Inferior parietal cortex (tissue), 1 donor: ENCODE results near the gene PRSS23.
"Not testable (repeated sequence)": the region's sequence is repeated elsewhere in the genome, so short reads cannot be mapped to it uniquely, and the experiment has no call there.

Source experiments
- DNase-seq: peaks from one replicate; pipeline ENCODE4 v3.0.0-alpha.2; 2016; ENCODE audit errors: extremely low spot score

The PRSS23 gene

GRCh38 chr11:86800076-86800959 is at the start of gene PRSS23:
TSS of gene PRSS23 (plus strand) at chr11:86800542. CDS start at chr11:86807644, 7,102 bp downstream.
- no peak for DNase-seq

GRCh38 chr11:86753459-86753858 is 46.9 kb upstream of the PRSS23 start:
- no peak for DNase-seq

DNA sequence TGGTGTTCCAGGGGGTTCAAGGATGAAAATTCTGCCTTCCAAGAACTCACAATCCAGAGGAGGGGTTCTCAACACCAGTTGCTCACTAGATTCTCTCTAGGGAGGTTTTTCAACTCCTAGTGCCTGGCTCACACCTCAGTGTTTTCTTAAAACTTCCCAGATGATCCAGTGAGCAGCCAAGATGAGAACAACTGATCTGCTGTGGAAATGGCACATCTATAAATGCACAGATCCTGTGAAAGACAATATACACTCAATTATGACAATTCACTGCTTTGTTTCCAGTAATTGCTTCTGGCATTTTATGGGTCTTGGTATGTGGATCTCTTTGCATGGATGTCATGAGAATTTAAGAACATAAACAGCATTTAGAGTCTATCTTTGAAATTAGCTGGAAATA is 45.2 kb upstream of the PRSS23 start:
- DNase-seq: no peak

DNA sequence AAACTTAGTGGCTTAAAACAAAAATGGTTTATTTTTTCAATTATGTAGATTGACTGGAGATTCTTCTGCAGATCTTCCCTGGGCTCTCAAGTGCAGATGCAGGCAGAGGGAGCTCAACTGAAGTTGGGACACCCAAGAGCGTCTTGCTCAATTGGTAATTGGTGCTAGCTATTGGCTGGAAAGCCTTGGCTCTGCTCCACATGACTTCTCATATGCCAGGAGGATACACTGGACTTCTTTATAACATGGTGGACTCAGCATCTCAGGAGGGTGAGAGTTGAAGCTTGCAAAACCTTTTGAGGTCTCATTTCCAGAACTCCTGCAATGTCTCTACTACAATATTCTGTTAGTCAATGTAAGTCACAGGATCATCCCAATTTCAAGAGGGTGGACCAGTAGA is 42.2 kb upstream of the PRSS23 start:
- no peak for DNase-seq

- DNase-seq: no peak
Measured at GRCh38 chr11:86760577-86760976, 39.8 kb upstream of the PRSS23 start.

GRCh38 chr11:86761978-86762377 is 38.4 kb upstream of the PRSS23 start:
- no peak for DNase-seq

DNA sequence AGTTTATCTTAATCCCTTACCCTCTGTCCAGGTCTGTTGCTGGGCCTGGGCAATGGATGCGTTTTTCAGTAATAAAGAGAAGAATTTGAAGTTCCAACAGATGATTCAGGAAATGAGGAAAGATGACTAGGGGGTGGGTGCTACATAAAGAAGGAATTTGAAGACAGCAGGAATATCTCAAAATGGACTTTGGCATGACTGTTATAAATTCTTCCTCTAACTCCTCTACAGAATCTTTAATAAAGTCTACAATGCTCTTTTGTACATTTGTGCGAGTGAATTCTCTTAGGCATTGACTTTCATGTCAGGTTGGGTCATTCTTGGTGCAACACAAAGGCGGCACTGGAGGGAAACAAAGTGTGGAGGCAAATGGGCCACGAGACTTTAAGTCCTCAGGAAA is 35.1 kb upstream of the PRSS23 start:
- DNase-seq: no peak

- no peak for DNase-seq
Measured at GRCh38 chr11:86765878-86766277, 34.5 kb upstream of the PRSS23 start.

DNA sequence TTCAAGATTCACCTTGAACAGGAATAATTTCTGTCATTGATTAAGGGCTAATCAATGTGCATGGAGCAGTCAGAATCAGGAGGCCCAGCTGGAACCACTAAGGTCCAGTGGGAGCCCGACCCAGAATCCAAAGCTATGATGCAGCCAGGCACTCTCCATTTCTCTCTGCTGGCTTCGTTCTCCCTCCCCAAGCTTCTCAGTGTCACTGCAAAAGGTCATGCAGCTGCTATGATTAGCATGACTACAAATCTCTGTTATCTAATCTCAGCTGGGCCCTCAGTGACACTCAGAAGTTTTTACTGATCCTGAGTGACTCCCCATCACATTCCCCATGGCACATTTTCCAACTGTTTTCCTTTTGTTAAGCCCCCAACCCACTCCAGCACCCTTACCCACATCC is 31.1 kb upstream of the PRSS23 start:
- DNase-seq: no peak

DNA sequence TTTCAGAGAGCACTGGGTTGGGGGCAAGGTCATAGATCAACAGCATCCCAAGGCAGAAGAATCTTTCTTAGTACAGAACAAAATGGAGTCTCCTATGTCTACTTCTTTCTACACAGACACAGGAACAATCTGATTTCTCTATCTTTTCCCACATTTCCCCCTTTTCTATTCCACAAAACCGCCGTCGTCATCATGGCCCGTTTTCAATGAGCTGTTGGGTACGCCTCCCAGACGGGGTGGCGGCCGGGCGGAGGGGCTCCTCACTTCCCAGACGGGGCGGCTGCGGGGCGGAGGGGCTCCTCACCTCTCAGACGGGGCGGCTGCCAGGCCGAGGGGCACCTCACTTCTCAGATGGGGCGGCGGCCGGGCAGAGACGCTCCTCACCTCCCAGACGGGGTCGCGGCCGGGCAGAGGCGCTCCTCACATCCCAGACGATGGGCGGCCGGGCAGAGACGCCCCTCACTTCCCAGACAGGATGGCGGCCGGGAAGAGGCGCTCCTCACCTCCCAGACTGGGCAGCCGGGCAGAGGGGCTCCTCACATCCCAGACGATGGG is 29.8 kb upstream of the PRSS23 start:
- DNase-seq: not testable (repeated sequence)

DNA sequence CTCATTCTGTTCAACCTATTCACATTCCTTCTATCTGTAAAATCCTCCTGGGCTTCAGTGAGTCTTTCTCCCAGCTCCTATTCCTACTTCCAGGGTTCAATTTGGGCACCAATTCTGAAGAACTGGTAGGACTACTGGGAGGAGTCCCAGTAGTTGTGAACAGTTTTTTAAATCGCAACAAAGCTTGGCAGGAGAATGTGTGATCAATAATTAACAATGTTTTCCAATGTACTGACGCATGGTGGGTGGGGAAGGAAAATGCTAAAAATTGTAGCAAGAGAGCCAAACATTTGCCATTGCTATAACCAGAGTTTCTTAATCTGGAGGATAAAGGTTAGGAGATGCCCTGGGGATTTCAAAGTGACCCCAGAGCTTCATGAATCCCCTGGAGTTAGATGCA is 27.3 kb upstream of the PRSS23 start:
- no peak for DNase-seq

GRCh38 chr11:86773513-86774252 is 26.7 kb upstream of the PRSS23 start:
- DNase-seq: no peak

- DNase-seq: no peak
Measured at GRCh38 chr11:86774417-86774816, 25.9 kb upstream of the PRSS23 start.

GRCh38 chr11:86775361-86775760 is 25.0 kb upstream of the PRSS23 start:
- no peak for DNase-seq

DNA sequence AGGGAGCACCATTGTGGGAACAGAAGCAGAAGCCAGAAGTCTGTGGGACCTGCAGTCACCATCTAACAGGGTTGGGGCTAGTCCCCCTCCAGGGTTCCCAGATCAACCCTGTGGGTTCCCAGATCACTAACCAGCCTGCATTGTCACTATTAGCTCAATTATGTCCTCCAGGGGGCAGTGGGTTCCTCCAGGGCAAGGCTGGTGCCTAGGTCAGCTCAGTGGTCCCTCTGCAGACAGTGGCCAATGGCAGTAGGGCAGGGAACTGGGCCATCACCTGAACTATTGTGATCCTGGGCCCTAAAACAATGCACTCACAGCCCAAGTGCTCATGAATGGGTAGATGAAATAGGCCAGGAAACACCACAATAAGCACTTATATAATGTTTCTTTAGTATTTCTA is 18.8 kb upstream of the PRSS23 start:
- no peak for DNase-seq

- DNase-seq: no peak
Measured at GRCh38 chr11:86782742-86783141, 17.6 kb upstream of the PRSS23 start.

DNA sequence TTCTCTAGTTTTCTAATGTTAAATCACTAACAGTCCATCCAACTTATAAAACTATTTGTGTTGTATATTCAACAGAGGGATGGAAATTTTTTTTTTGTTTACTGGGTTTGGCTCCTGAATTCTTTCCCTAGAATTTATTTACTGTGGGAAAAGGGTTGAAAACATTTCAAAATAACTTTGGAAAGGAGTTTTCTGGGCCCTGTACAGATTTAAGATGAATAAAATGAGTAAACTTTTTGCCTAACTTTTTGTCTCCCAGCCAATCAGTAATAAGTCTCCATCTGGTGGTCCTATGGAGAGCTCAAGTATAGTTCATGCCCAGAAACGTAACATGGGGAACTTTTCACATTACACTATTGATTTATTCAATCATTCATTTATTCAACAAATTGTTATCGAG is 16.7 kb upstream of the PRSS23 start:
- DNase-seq: no peak

DNA sequence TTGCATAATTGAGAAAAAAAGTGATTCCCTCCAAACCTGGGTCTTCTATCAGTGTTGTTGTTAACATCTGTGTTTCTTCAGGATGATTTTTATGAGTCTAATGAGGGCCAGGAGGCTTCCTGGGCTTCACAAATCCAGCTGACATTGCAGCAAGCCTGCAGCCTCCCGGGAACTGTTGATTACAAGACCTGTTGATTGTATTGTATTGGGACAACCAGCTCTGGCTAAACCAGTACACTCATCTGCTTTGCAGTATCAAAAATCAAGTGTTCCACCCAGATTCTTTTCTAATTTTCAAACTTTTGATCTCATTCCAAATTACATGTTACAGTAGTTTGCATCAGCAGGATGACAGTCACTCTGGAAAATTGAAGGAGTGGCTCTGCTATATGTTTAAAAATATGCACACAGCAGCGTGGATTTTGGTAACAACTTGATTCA is 16.1 kb upstream of the PRSS23 start:
- no peak for DNase-seq

DNA sequence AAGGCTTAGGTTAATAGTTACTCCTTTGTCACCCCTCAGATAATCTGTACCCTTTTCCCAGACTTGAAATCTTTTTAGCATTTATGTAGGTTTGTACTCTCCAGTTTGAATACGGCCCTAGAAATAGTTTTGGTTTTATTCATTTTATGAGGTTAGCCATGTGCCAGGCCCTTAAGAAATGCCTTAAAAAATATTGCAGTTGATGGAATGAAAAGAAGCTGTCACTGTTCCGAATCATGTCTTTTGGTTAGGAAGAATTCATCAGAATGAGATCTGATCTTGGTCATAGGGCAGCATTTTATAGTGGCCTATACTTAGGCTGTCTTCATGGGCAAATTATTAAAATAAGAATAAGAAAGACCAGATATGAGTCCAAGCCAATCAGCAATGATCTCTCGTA is 14.8 kb upstream of the PRSS23 start:
- DNase-seq: no peak

GRCh38 chr11:86787018-86787536 is 13.3 kb upstream of the PRSS23 start:
- DNase-seq: no peak

GRCh38 chr11:86787656-86788055 is 12.7 kb upstream of the PRSS23 start:
- no peak for DNase-seq

- no peak for DNase-seq
Measured at GRCh38 chr11:86790195-86790725, 10.1 kb upstream of the PRSS23 start.
